HCT116 (cell line): Measurements from ENCODE around the gene HAND2. TPM values are rescaled to one million over a fixed set of nuclear protein-coding genes. Genes with fewer than 3 reads are reported as not detected.

Experiments used
- ATAC-seq: fragments of 200-7000 bp; cut with Tn5 transposase; 2 replicates; pipeline ENCODE4 v1.9.1; 2020; ENCODE audit warnings: mild to moderate bottlenecking, moderate library complexity
- BruUV-seq: library from RNA; stranded (reverse); fragments of 400-500 nt; replicated peaks from 2 replicates; lab custom pipeline; 2021; lab: Mats Ljungman, UMichigan
- CTCF ChIA-PET: fragments of 300-600 bp; sonication (Branson Sonifier 250); formaldehyde crosslinking; loops from one replicate; lab custom pipeline; 2021; ENCODE audit warnings: antibody characterized with exemption; lab: Charles Lee
- POLR2A ChIA-PET: fragments of 300-600, 350-600 bp; sonication (Branson Sonifier 250); formaldehyde crosslinking; loops from one replicate; lab custom pipeline; 2021; ENCODE audit warnings: antibody characterized with exemption; lab: Charles Lee
- RAD21 ChIA-PET, 2 experiments: fragments of 300-600 bp; sonication (Branson Sonifier 250); formaldehyde crosslinking; loops; one replicate each; lab custom pipeline; 2023; ENCODE audit warnings: low total read pairs in 2 of 2; ENCODE audit not compliant: uncharacterized antibody in 2 of 2, unreplicated experiment in 2 of 2, low non-redundant PET in 1 of 2; lab: Charles Lee
- DNase-seq: peaks from one replicate; pipeline ENCODE4 v3.0.0-alpha.2; 2010; ENCODE audit warnings: low read depth, low spot score
- H2AFZ ChIP-seq: fragments of 200-600 bp; shearing (Covaris generic), sonication (generic); 2 replicates; pipeline ENCODE4 v1.6.1; 2017; ENCODE audit warnings: low read depth, mixed run types, mixed read lengths, antibody characterized with exemption, low read length; ENCODE audit not compliant: poor library complexity, severe bottlenecking
- H3K27ac ChIP-seq: 2 replicates; pipeline ENCODE4 v1.5.1; 2012; ENCODE audit warnings: low read depth, low read length
- H3K27me3 ChIP-seq: fragments of 200-600 bp; sonication (generic); 2 replicates; pipeline ENCODE4 v1.6.1; 2016; ENCODE audit warnings: mixed run types, low read length, mixed read lengths; ENCODE audit not compliant: insufficient read depth
- H3K36me3 ChIP-seq, 2 experiments: fragments of 200-500 bp in 1 of 2; fragments of 200-600 bp in 1 of 2; sonication (Bioruptor generic) in 1 of 2; sonication (generic) in 1 of 2; 2 replicates each; pipeline versions ENCODE4 v1.5.1 to v1.6.1; 2014 to 2016; ENCODE audit warnings: low read length in 2 of 2, inconsistent platforms in 1 of 2, mixed read lengths in 1 of 2, mixed run types in 1 of 2; ENCODE audit not compliant: insufficient read depth in 2 of 2, control insufficient read depth in 1 of 2
- H3K4me1 ChIP-seq, 2 experiments: fragments of 200-600 bp in 1 of 2; sonication (generic) in 1 of 2; 2 replicates each; pipeline versions ENCODE4 v1.5.1 to v1.6.1; 2012 to 2017; ENCODE audit warnings: low read length in 2 of 2, inconsistent platforms in 1 of 2, mild to moderate bottlenecking in 1 of 2, mixed read lengths in 1 of 2, mixed run types in 1 of 2, moderate library complexity in 1 of 2; ENCODE audit not compliant: insufficient read depth in 2 of 2, control insufficient read depth in 1 of 2
- H3K4me2 ChIP-seq: fragments of 200-600 bp; sonication (generic); 2 replicates; pipeline ENCODE4 v1.6.1; 2017; ENCODE audit warnings: mixed run types, low read length, mixed read lengths
- H3K4me3 ChIP-seq, 2 experiments: fragments of 200-600 bp in 1 of 2; sonication (generic) in 1 of 2; replicated peaks in 1 of 2; 2 replicates each; pipeline ENCODE4 v1.5.1; 2011 to 2016; ENCODE audit warnings: low read length in 2 of 2, control low read depth in 1 of 2, low read depth in 1 of 2, mild to moderate bottlenecking in 1 of 2, mixed read lengths in 1 of 2, mixed run types in 1 of 2
- H3K79me2 ChIP-seq: fragments of 200-600 bp; sonication (generic); 2 replicates; pipeline ENCODE4 v1.6.1; 2017; ENCODE audit warnings: mild to moderate bottlenecking, mixed run types, low read length, moderate library complexity, mixed read lengths; ENCODE audit not compliant: insufficient read depth
- H3K9ac ChIP-seq: fragments of 200-600 bp; sonication (generic); 2 replicates; pipeline ENCODE4 v1.6.1; 2016; ENCODE audit warnings: low read length, mixed read lengths
- H3K9me2 ChIP-seq: fragments of 200-600 bp; sonication (generic), shearing (Covaris generic); 2 replicates; pipeline ENCODE4 v1.6.1; 2017; ENCODE audit warnings: mixed run types, mild to moderate bottlenecking, moderate library complexity; ENCODE audit not compliant: insufficient read depth
- H3K9me3 ChIP-seq, 2 experiments: fragments of 200-500 bp in 1 of 2; fragments of 200-600 bp in 1 of 2; sonication (Bioruptor generic) in 1 of 2; sonication (generic) in 1 of 2; 2 replicates each; pipeline ENCODE4 v1.6.1; 2014 to 2017; ENCODE audit warnings: low read length in 2 of 2, mixed read lengths in 2 of 2, inconsistent platforms in 1 of 2, low read depth in 1 of 2, mild to moderate bottlenecking in 1 of 2, mixed run types in 1 of 2, moderate library complexity in 1 of 2; ENCODE audit not compliant: control insufficient read depth in 1 of 2, insufficient read depth in 1 of 2
- H4K20me1 ChIP-seq: fragments of 200-600 bp; sonication (generic), shearing (Covaris generic); 2 replicates; pipeline ENCODE4 v1.6.1; 2017; ENCODE audit warnings: mixed run types, mild to moderate bottlenecking, moderate library complexity; ENCODE audit not compliant: insufficient read depth
- CBX3 ChIP-seq: IDR thresholded peaks from 2 replicates; pipeline ENCODE4 v1.6.1; 2012; ENCODE audit warnings: low read depth
- CEBPB ChIP-seq: IDR thresholded peaks from 2 replicates; pipeline ENCODE4 v1.6.1; 2012; ENCODE audit warnings: low read depth
- EGR1 ChIP-seq: IDR thresholded peaks from 2 replicates; pipeline ENCODE4 v1.6.1; 2012; ENCODE audit warnings: low read depth
- EZH2 ChIP-seq: fragments of 200-600 bp; sonication (generic); IDR thresholded peaks from 2 replicates; pipeline ENCODE4 v1.6.1; 2017; ENCODE audit warnings: antibody characterized with exemption, mixed run types
- POLR2AphosphoS5 ChIP-seq: IDR thresholded peaks from 2 replicates; pipeline ENCODE4 v1.6.1; 2011; ENCODE audit warnings: mild to moderate bottlenecking, low read depth, low read length, moderate library complexity
- RAD21 ChIP-seq: IDR thresholded peaks from 2 replicates; pipeline ENCODE4 v1.6.1; 2012; ENCODE audit warnings: low read depth, mild to moderate bottlenecking
- TCF7L2 ChIP-seq: IDR thresholded peaks from 2 replicates; pipeline ENCODE4 v1.7.0; 2011; ENCODE audit warnings: borderline replicate concordance, inconsistent platforms; ENCODE audit not compliant: insufficient read depth, insufficient read length; ENCODE audit errors: extremely low read depth
- YY1 ChIP-seq: IDR thresholded peaks from 2 replicates; pipeline ENCODE4 v1.6.1; 2011; ENCODE audit warnings: low read length, low read depth, moderate library complexity, mild to moderate bottlenecking; ENCODE audit not compliant: insufficient replicate concordance; ENCODE audit errors: extremely low read depth
- ZNF274 ChIP-seq: fragments of 200-500 bp; sonication (Bioruptor generic); IDR thresholded peaks from 2 replicates; pipeline ENCODE4 v1.6.1; 2014; ENCODE audit warnings: mild to moderate bottlenecking, low read depth, low read length, inconsistent platforms
- intact Hi-C: fragments of 100-400 bp; cut with micrococcal nuclease; formaldehyde crosslinking; loops from 2 replicates; pipeline ENCODE4 v1.10.0; 2022
- total RNA-seq: library from RNA; stranded (reverse); gene quantifications from one replicate; pipeline ENCODE4 v1.2.1, GENCODE V29; 2021; ENCODE audit not compliant: unreplicated experiment
- TF ChIP-seq, protein P1 (sequence below): IDR thresholded peaks from 2 replicates; pipeline ENCODE4 v1.6.1; 2012; ENCODE audit warnings: low read depth
- TF ChIP-seq, protein P2 (sequence below): IDR thresholded peaks from 2 replicates; pipeline ENCODE4 v1.6.1; 2011; ENCODE audit warnings: mild to moderate bottlenecking, low read length, moderate library complexity; ENCODE audit not compliant: insufficient replicate concordance; ENCODE audit errors: extremely low read depth
- TF ChIP-seq, protein P3 (sequence below): IDR thresholded peaks from 2 replicates; pipeline ENCODE4 v1.6.1; 2012

HAND2 gene
- total RNA-seq, 1 experiment from 2014 or later: not detected

DNA sequence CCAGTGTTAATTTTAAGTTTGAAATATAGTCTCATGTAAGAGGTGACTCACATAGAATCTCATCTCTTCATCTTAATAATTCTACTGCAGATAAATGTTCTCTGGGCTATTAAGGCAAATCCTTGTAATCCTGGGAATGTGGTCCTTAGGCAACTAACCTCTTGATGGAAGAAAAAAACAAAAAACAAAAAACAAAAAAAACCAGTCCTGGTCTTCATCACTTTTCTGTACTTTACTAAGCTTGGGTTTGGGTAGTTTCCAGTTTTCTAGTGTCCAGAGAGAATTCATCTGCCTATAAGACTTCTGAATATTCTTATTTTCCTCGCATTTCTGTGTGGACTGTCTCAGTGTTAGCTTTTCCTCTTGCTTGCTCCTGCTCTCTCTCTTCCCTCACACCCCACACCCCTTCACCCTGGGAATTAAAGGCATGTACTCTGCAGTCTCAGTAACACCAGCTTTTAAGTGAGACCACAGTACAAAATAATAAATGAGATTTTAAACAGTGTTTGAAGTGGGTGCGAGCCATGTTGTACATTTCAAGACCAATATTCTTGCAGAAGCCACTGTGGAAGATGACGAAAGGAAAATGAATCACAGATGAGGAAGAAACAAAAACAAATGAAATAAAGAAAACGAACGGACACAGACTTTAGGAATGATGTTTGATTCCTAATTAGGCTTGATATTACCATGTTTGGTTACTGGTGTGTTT lies 51.7 kb downstream of the HAND2 start:
- TF ChIP-seq YY1: no peak
- TF ChIP-seq, all 23 proteins: peak for 0
- ChIA-PET CTCF (interaction anchor here (1.0 to 1.6 kb wide), 2 partner anchors 16 to 58 kb away, joined by 4 to 6 read pairs; no protein-coding TSS in a partner anchor), RAD21 (no interaction called here), POLR2A (no interaction called here)
- Histone ChIP-seq H3K27ac (no peak overlapping the region), H2AFZ (no peak overlapping the region), H3K27me3 (no peaks in the 10 kb centered on the region), H4K20me1 (no peaks in the 10 kb centered on the region), H3K9ac (no peak overlapping the region), H3K4me2 (no peak overlapping the region), H3K36me3 (no peaks in the 10 kb centered on the region), H3K4me1 (no peaks in the 10 kb centered on the region), H3K9me2 (no peaks in the 10 kb centered on the region), H3K4me3 (no peak overlapping the region), H3K79me2 (no peaks in the 10 kb centered on the region), H3K9me3 (no peaks in the 10 kb centered on the region)
- BruUV-seq: no TSS peak
- intact Hi-C loops: no loop called here
- no peak for ATAC-seq
- no peak for DNase-seq

DNA sequence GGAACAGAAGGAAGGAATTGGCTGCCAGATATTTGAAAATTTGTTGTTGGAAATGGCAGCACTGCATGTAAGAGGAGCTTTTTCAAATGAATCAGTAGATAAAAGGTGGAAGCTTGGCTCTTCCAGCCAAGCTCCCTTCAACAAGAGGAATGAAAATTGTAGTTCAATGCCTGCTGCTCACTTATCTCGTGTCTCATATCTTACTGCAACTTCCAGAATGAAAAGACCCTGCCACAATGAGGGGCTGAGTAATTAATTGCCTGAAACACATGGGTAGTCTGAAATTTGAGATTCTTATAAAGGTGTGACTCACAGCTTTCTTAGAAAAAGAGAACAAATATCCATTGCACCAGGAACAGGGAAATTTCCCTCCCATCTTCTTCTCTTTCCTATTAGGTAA lies 53.0 kb downstream of the HAND2 start:
- Histone ChIP-seq H3K27ac (no peak overlapping the region), H3K79me2 (no peaks in the 10 kb centered on the region), H3K4me1 (no peaks in the 10 kb centered on the region), H3K4me3 (no peak overlapping the region), H3K9me2 (no peaks in the 10 kb centered on the region), H3K9me3 (no peaks in the 10 kb centered on the region), H3K27me3 (no peaks in the 10 kb centered on the region), H3K9ac (no peak overlapping the region), H2AFZ (no peak overlapping the region), H4K20me1 (no peaks in the 10 kb centered on the region), H3K36me3 (no peaks in the 10 kb centered on the region), H3K4me2 (no peak overlapping the region)
- ChIA-PET CTCF (interaction anchor here (1.6 kb wide), 1 partner anchor 57 kb away, joined by 4 read pairs; no protein-coding TSS in a partner anchor), POLR2A (no interaction called here), RAD21 (no interaction called here)
- ATAC-seq (no peak), DNase-seq (no peak)
- intact Hi-C loops: no loop called here
- BruUV-seq: no TSS peak
- TF ChIP-seq EGR1: no peak
- TF ChIP-seq TCF7L2: no peak
- TF ChIP-seq ZNF274: no peak
- TF ChIP-seq YY1: no peak
- TF ChIP-seq RAD21: no peak
- TF ChIP-seq, protein P1, sequence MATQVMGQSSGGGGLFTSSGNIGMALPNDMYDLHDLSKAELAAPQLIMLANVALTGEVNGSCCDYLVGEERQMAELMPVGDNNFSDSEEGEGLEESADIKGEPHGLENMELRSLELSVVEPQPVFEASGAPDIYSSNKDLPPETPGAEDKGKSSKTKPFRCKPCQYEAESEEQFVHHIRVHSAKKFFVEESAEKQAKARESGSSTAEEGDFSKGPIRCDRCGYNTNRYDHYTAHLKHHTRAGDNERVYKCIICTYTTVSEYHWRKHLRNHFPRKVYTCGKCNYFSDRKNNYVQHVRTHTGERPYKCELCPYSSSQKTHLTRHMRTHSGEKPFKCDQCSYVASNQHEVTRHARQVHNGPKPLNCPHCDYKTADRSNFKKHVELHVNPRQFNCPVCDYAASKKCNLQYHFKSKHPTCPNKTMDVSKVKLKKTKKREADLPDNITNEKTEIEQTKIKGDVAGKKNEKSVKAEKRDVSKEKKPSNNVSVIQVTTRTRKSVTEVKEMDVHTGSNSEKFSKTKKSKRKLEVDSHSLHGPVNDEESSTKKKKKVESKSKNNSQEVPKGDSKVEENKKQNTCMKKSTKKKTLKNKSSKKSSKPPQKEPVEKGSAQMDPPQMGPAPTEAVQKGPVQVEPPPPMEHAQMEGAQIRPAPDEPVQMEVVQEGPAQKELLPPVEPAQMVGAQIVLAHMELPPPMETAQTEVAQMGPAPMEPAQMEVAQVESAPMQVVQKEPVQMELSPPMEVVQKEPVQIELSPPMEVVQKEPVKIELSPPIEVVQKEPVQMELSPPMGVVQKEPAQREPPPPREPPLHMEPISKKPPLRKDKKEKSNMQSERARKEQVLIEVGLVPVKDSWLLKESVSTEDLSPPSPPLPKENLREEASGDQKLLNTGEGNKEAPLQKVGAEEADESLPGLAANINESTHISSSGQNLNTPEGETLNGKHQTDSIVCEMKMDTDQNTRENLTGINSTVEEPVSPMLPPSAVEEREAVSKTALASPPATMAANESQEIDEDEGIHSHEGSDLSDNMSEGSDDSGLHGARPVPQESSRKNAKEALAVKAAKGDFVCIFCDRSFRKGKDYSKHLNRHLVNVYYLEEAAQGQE: no peak
- TF ChIP-seq POLR2AphosphoS5: no peak
- TF ChIP-seq, protein P2, sequence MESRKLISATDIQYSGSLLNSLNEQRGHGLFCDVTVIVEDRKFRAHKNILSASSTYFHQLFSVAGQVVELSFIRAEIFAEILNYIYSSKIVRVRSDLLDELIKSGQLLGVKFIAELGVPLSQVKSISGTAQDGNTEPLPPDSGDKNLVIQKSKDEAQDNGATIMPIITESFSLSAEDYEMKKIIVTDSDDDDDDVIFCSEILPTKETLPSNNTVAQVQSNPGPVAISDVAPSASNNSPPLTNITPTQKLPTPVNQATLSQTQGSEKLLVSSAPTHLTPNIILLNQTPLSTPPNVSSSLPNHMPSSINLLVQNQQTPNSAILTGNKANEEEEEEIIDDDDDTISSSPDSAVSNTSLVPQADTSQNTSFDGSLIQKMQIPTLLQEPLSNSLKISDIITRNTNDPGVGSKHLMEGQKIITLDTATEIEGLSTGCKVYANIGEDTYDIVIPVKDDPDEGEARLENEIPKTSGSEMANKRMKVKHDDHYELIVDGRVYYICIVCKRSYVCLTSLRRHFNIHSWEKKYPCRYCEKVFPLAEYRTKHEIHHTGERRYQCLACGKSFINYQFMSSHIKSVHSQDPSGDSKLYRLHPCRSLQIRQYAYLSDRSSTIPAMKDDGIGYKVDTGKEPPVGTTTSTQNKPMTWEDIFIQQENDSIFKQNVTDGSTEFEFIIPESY: no peak
- TF ChIP-seq CEBPB: no peak
- TF ChIP-seq, protein P3, sequence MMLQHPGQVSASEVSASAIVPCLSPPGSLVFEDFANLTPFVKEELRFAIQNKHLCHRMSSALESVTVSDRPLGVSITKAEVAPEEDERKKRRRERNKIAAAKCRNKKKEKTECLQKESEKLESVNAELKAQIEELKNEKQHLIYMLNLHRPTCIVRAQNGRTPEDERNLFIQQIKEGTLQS: no peak
- TF ChIP-seq EZH2: no peak
- no peak for TF ChIP-seq CBX3
